Measurements from ENCODE around the gene DAB2IP.

DNA sequence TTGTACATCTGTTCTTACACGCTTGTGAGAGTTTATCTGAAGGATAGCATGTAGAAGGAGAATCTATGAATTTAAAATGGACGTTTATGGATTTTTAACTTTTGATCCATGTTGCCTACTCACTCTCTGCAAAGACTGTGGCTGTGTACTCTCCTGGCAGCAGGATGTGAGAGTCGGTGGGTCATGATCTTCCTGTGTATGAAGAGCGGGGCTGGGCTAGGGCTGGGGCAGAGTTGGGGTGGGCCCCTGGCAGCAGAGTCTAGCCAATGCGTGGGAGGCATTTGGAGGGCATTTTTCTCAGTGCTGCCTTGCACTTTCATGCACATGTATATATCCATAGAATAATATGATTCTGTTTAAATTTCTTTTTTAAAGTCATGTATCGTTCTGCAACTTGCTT, 24.0 kb upstream of the DAB2IP start:
- TF ChIP-seq POLR2AphosphoS5 (IDR thresholded peaks at IDR 0.05) (no peak), POLR2A (IDR thresholded peaks at IDR 0.05) (no peak)
- TF ChIP-seq, protein P1, sequence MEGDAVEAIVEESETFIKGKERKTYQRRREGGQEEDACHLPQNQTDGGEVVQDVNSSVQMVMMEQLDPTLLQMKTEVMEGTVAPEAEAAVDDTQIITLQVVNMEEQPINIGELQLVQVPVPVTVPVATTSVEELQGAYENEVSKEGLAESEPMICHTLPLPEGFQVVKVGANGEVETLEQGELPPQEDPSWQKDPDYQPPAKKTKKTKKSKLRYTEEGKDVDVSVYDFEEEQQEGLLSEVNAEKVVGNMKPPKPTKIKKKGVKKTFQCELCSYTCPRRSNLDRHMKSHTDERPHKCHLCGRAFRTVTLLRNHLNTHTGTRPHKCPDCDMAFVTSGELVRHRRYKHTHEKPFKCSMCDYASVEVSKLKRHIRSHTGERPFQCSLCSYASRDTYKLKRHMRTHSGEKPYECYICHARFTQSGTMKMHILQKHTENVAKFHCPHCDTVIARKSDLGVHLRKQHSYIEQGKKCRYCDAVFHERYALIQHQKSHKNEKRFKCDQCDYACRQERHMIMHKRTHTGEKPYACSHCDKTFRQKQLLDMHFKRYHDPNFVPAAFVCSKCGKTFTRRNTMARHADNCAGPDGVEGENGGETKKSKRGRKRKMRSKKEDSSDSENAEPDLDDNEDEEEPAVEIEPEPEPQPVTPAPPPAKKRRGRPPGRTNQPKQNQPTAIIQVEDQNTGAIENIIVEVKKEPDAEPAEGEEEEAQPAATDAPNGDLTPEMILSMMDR (IDR thresholded peaks at IDR 0.05): no peak
